Kidney (tissue), 14 donors: Measurements from ENCODE around the gene OVOL3. TPM values are rescaled to one million over a fixed set of nuclear protein-coding genes. Genes with fewer than 3 reads are reported as not detected.

ENCODE experiments used
- DNase-seq, 5 donors: peaks; one replicate each; pipeline ENCODE4 v3.0.0-alpha.2; 2013 to 2020
- FAIRE-seq: peaks from 2 replicates; lab custom pipeline; 2012; peaks lifted over from hg19 to GRCh38; lab: Jason Lieb, UNC
- H3K27ac ChIP-seq, 2 donors: one replicate each; pipeline ENCODE4 v1.7.0; 2013; ENCODE audit warnings: low read depth in 2 of 2, low read length in 2 of 2, inconsistent platforms in 1 of 2
- H3K27me3 ChIP-seq: one replicate; pipeline ENCODE4 v1.7.1; 2013; ENCODE audit warnings: low read length, inconsistent platforms; ENCODE audit not compliant: control insufficient read depth, insufficient read depth
- H3K36me3 ChIP-seq, 3 donors: one replicate each; pipeline versions ENCODE4 v1.7.0 to v1.7.1; 2013; ENCODE audit warnings: low read length in 3 of 3, control low read depth in 1 of 3, inconsistent platforms in 1 of 3; ENCODE audit not compliant: insufficient read depth in 3 of 3, control insufficient read depth in 2 of 3
- H3K4me1 ChIP-seq, 3 donors: one replicate each; pipeline versions ENCODE4 v1.7.0 to v1.7.1; 2013; ENCODE audit warnings: low read length in 3 of 3, inconsistent platforms in 1 of 3, low read depth in 1 of 3; ENCODE audit not compliant: control insufficient read depth in 2 of 3, insufficient read depth in 2 of 3
- H3K4me3 ChIP-seq, 3 donors: one replicate each; pipeline versions ENCODE4 v1.7.0 to v1.8.1; 2013; ENCODE audit warnings: low read length in 3 of 3, control low read depth in 1 of 3, inconsistent platforms in 1 of 3
- H3K9ac ChIP-seq, 3 donors: one replicate each; pipeline versions ENCODE4 v1.7.0 to v1.7.1; 2013; ENCODE audit warnings: low read length in 3 of 3, control low read depth in 1 of 3, inconsistent platforms in 1 of 3
- H3K9me3 ChIP-seq, 3 donors: one replicate each; pipeline versions ENCODE4 v1.7.0 to v1.7.1; 2013; ENCODE audit warnings: low read length in 3 of 3, control low read depth in 1 of 3, inconsistent platforms in 1 of 3; ENCODE audit not compliant: control insufficient read depth in 2 of 3, insufficient read depth in 1 of 3
- intact Hi-C: fragments of 100-400 bp; cut with DNase I; formaldehyde crosslinking; loops from one replicate; pipeline ENCODE4 v1.11.1; 2022
- polyA plus RNA-seq: library from polyadenylated mRNA; stranded (reverse); fragments of 350-450 nt; fragmentation: Illumina TruSeq; extraction: RNeasy Lipid Tissue Mini Kit (QIAGEN cat#74804); gene quantifications from one replicate; pipeline ENCODE4 v1.2.3, GENCODE V29; 2014; ENCODE audit warnings: low read depth, low replicate concordance; ENCODE audit not compliant: insufficient read depth
- total RNA-seq: library from RNA; stranded (reverse); fragmentation: NEBNext Ultra II Directional; extraction: Animal tissue kit (Norgen Biotek cat#: 25700); gene quantifications from one replicate; pipeline ENCODE4 v1.2.1, GENCODE V29; 2021
- TF ChIP-seq, protein P1 (sequence below): IDR thresholded peaks from 3 replicates; pipeline ENCODE4 v1.5.1; 2012; ENCODE audit warnings: mild to moderate bottlenecking, moderate library complexity, borderline replicate concordance; ENCODE audit not compliant: insufficient read depth; ENCODE audit errors: extremely low read depth
- donor health status: control.
- donor health status: control.
- donor health status: control.
- donor health status: control.
- donor health status: control.
- donor health status: DM: yes; HTN: yes; CAD: no.
- donor health status: Normal renal cell carcinoma (clear cell type).

OVOL3 gene
- total and polyA plus RNA-seq, 2 donors from 2014 or later: not detected

DNA sequence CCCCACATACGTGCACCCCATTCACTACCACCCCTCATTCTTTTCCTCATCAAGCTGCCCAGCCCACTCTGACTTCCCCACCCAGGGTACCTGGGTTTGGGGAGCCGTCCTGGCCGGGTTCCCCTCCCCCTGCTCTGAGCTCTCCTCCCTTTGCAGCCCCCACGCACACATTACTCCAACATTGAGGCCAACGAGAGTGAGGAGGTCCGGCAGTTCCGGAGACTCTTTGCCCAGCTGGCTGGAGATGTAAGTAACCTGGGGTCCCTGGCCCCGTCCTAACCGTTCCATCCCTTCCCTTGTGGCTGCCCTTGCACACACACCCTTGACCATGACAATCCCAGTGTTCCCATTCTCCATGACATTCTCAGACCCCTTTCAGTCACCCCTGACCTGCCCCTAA, 31.6 kb downstream of the OVOL3 start:
- FAIRE-seq (no peak), DNase-seq (no peak)
- peaks cover 22 to 37% (median 28%) of the 10 kb centered on the region in 3 donors for H3K36me3 ChIP-seq
- H3K4me3 ChIP-seq: no peak overlapping the region
- no peaks in the 10 kb centered on the region for H3K27me3 ChIP-seq
- TF ChIP-seq, protein P1, sequence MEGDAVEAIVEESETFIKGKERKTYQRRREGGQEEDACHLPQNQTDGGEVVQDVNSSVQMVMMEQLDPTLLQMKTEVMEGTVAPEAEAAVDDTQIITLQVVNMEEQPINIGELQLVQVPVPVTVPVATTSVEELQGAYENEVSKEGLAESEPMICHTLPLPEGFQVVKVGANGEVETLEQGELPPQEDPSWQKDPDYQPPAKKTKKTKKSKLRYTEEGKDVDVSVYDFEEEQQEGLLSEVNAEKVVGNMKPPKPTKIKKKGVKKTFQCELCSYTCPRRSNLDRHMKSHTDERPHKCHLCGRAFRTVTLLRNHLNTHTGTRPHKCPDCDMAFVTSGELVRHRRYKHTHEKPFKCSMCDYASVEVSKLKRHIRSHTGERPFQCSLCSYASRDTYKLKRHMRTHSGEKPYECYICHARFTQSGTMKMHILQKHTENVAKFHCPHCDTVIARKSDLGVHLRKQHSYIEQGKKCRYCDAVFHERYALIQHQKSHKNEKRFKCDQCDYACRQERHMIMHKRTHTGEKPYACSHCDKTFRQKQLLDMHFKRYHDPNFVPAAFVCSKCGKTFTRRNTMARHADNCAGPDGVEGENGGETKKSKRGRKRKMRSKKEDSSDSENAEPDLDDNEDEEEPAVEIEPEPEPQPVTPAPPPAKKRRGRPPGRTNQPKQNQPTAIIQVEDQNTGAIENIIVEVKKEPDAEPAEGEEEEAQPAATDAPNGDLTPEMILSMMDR: no peak
- no peak overlapping the region for H3K9ac ChIP-seq
- H3K9me3 ChIP-seq: no peaks in the 10 kb centered on the region
- intact Hi-C loops: no loop called here
- peaks cover 0 to 5% (median 0%) of the 10 kb centered on the region in 3 donors for H3K4me1 ChIP-seq
- no peak overlapping the region for H3K27ac ChIP-seq

- Histone ChIP-seq H3K4me1 (peaks cover 0 to 5% (median 0%) of the 10 kb centered on the region in 3 donors), H3K9ac (no peak overlapping the region), H3K27ac (no peak overlapping the region), H3K4me3 (no peak overlapping the region), H3K36me3 (peaks cover 22 to 52% (median 35%) of the 10 kb centered on the region in 3 donors), H3K9me3 (no peaks in the 10 kb centered on the region), H3K27me3 (no peaks in the 10 kb centered on the region)
- intact Hi-C loops: no loop called here
- no peak for DNase-seq
- TF ChIP-seq, protein P1: no peak
- FAIRE-seq: no peak
Observed at GRCh38 chr19:36144624-36145023, 33.7 kb downstream of the OVOL3 start.

GRCh38 chr19:36149673-36150406, 38.9 kb downstream of the OVOL3 start:
- no peak for FAIRE-seq

More at GRCh38 chr19:36149673-36150406, 38.9 kb downstream of the OVOL3 start:
- DNase-seq: peak in 1 of 5 donors; percentile 74
- Histone ChIP-seq H3K9ac (no peak overlapping the region), H3K27ac (no peak overlapping the region), H3K4me3 (no peak overlapping the region), H3K4me1 (no peaks in the 10 kb centered on the region), H3K27me3 (no peaks in the 10 kb centered on the region), H3K9me3 (no peaks in the 10 kb centered on the region), H3K36me3 (peaks cover 13 to 39% (median 23%) of the 10 kb centered on the region in 3 donors)
- intact Hi-C loops: no loop called here
- TF ChIP-seq, protein P1: no peak
